ENCODE measurements around the gene HIGD1B. TPM values are rescaled to one million over a fixed set of nuclear protein-coding genes. Genes with fewer than 3 reads are reported as not detected.

HIGD1B gene
- total and polyA plus RNA-seq, 9 of the 15 experiments (the other 6 are each of a cell fraction or from before 2014, with no cell fraction given), result not detected

GRCh38 chr17:44828919-44829522, 18.7 kb upstream of the HIGD1B start (continued):
- TF ChIP-seq, protein P1, sequence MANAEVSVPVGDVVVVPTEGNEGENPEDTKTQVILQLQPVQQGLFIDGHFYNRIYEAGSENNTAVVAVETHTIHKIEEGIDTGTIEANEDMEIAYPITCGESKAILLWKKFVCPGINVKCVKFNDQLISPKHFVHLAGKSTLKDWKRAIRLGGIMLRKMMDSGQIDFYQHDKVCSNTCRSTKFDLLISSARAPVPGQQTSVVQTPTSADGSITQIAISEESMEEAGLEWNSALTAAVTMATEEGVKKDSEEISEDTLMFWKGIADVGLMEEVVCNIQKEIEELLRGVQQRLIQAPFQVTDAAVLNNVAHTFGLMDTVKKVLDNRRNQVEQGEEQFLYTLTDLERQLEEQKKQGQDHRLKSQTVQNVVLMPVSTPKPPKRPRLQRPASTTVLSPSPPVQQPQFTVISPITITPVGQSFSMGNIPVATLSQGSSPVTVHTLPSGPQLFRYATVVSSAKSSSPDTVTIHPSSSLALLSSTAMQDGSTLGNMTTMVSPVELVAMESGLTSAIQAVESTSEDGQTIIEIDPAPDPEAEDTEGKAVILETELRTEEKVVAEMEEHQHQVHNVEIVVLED (CRISPR knock-in tag; IDR thresholded peaks at IDR 0.05), result no peak
- TF ChIP-seq FUS (optimal IDR thresholded peaks at IDR 0.05; ENCODE audit: low read depth, low read length), result no peak
- peak; percentile 15; the same call in 1 of the 2 replicates for TF ChIP-seq SMARCA4 (IDR thresholded peaks at IDR 0.05)
- TF ChIP-seq HMGN3 (IDR thresholded peaks at IDR 0.05; ENCODE audit: borderline replicate concordance, extremely low read depth, insufficient read length, low read depth, low read length), result no peak
- TF ChIP-seq BRF1 (IDR thresholded peaks at IDR 0.05; ENCODE audit: borderline replicate concordance, extremely low read depth, insufficient read length), result no peak
- TF ChIP-seq ZFP30 (CRISPR knock-in tag; IDR thresholded peaks at IDR 0.05; ENCODE audit: borderline replicate concordance), result no peak
- TF ChIP-seq ZFPM2 (CRISPR knock-in tag; IDR thresholded peaks at IDR 0.05), result no peak
- TF ChIP-seq PRMT5 (CRISPR knock-in tag; IDR thresholded peaks at IDR 0.05), result no peak
- no peak for TF ChIP-seq SMAD1 (IDR thresholded peaks at IDR 0.05; ENCODE audit: low read depth, low read length, partially characterized antibody)
- no peak for TF ChIP-seq CXXC5 (CRISPR knock-in tag; IDR thresholded peaks at IDR 0.05)
- TF ChIP-seq, protein P2, sequence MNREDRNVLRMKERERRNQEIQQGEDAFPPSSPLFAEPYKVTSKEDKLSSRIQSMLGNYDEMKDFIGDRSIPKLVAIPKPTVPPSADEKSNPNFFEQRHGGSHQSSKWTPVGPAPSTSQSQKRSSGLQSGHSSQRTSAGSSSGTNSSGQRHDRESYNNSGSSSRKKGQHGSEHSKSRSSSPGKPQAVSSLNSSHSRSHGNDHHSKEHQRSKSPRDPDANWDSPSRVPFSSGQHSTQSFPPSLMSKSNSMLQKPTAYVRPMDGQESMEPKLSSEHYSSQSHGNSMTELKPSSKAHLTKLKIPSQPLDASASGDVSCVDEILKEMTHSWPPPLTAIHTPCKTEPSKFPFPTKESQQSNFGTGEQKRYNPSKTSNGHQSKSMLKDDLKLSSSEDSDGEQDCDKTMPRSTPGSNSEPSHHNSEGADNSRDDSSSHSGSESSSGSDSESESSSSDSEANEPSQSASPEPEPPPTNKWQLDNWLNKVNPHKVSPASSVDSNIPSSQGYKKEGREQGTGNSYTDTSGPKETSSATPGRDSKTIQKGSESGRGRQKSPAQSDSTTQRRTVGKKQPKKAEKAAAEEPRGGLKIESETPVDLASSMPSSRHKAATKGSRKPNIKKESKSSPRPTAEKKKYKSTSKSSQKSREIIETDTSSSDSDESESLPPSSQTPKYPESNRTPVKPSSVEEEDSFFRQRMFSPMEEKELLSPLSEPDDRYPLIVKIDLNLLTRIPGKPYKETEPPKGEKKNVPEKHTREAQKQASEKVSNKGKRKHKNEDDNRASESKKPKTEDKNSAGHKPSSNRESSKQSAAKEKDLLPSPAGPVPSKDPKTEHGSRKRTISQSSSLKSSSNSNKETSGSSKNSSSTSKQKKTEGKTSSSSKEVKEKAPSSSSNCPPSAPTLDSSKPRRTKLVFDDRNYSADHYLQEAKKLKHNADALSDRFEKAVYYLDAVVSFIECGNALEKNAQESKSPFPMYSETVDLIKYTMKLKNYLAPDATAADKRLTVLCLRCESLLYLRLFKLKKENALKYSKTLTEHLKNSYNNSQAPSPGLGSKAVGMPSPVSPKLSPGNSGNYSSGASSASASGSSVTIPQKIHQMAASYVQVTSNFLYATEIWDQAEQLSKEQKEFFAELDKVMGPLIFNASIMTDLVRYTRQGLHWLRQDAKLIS (CRISPR knock-in tag; IDR thresholded peaks at IDR 0.05), result no peak
- no peak for TF ChIP-seq STAG1 (CRISPR knock-in tag; IDR thresholded peaks at IDR 0.05; ENCODE audit: borderline replicate concordance)
- TF ChIP-seq POU5F1 (IDR thresholded peaks at IDR 0.05; ENCODE audit: borderline replicate concordance, low read depth, low read length, partially characterized antibody), result no peak
- peak; percentile 89 for TF ChIP-seq RNF2 (IDR thresholded peaks at IDR 0.05)
- no peak for TF ChIP-seq PRPF4 (IDR thresholded peaks at IDR 0.05; ENCODE audit: insufficient read depth, low read depth, low read length, poor library complexity, severe bottlenecking)
- TF ChIP-seq SMAD2 (IDR thresholded peaks at IDR 0.05; ENCODE audit: low read depth, low read length), result no peak
- no peak for TF ChIP-seq KDM4B (IDR thresholded peaks at IDR 0.05; ENCODE audit: borderline replicate concordance in 2 of 2, low read depth in 1 of 2)

All from K562 (cell line).